ENCODE measurements around the gene SLC22A23. TPM values are rescaled to one million over a fixed set of nuclear protein-coding genes. Genes with fewer than 3 reads are reported as not detected.

The SLC22A23 gene
- total RNA-seq, 2 donors from 2014 or later, result 11.1 to 13.3 TPM

GRCh38 chr6:3278691-3279090 lies 178.2 kb downstream of the SLC22A23 start:
- no peak for TF ChIP-seq CTCF (conservative IDR thresholded peaks at IDR 0.05)

GRCh38 chr6:3277851-3278416 lies 178.9 kb downstream of the SLC22A23 start:
- 92 to 96% methylated on average over 8 to 9 of the region's 9 CpGs for WGBS, 2 experiments (ENCODE audit: insufficient coverage in 1 of 2, insufficient read length in 1 of 2)

More at GRCh38 chr6:3278691-3279090, 178.2 kb downstream of the SLC22A23 start:
- no peaks in the 10 kb centered on the region for H3K9me3 Mint-ChIP-seq
- H3K27me3 Mint-ChIP-seq (ENCODE audit: insufficient read depth), result no peaks in the 10 kb centered on the region
- H3K4me3 ChIP-seq (ENCODE audit: low read length), result no peak overlapping the region
- no peaks in the 10 kb centered on the region for H3K27me3 ChIP-seq (ENCODE audit: control insufficient read depth, insufficient read depth, low read length, poor library complexity, severe bottlenecking)
- H3K9ac ChIP-seq (ENCODE audit: extremely low read depth, low read length, poor library complexity, severe bottlenecking), result no peak overlapping the region
- H3K27ac ChIP-seq (ENCODE audit: low read depth, low read length), result no peak overlapping the region
- 89 to 93% methylated on average over 3 to 4 of the region's 4 CpGs for WGBS, 2 experiments (ENCODE audit: insufficient coverage in 1 of 2, insufficient read length in 1 of 2)
- peaks cover 5% of the 10 kb centered on the region for H3K36me3 ChIP-seq (ENCODE audit: control insufficient read depth, insufficient read depth, low read length)
- peaks cover 9% of the 10 kb centered on the region for H3K4me1 ChIP-seq (ENCODE audit: control insufficient read depth, insufficient read depth, low read length)
- H3K36me3 Mint-ChIP-seq (ENCODE audit: low read depth), result peaks cover 27% of the 10 kb centered on the region
- H3K4me3 Mint-ChIP-seq, result no peak overlapping the region
- no peak for DNase-seq
- peaks cover 9% of the 10 kb centered on the region for H3K4me1 Mint-ChIP-seq
- no peaks in the 10 kb centered on the region for H3K9me3 ChIP-seq (ENCODE audit: control insufficient read depth, low read length)
- no peak overlapping the region for H3K27ac Mint-ChIP-seq

GRCh38 chr6:3277251-3277650 lies 179.6 kb downstream of the SLC22A23 start:
- Mint-ChIP-seq H3K9me3 (no peaks in the 10 kb centered on the region), H3K27me3 (ENCODE audit: insufficient read depth) (no peaks in the 10 kb centered on the region), H3K27ac (peak overlapping the region; percentile 48), H3K4me3 (no peak overlapping the region), H3K4me1 (peaks cover 9% of the 10 kb centered on the region), H3K36me3 (ENCODE audit: low read depth) (peaks cover 22% of the 10 kb centered on the region)
- Histone ChIP-seq H3K27me3 (ENCODE audit: control insufficient read depth, insufficient read depth, low read length, poor library complexity, severe bottlenecking) (no peaks in the 10 kb centered on the region), H3K9me3 (ENCODE audit: control insufficient read depth, low read length) (no peaks in the 10 kb centered on the region), H3K4me3 (ENCODE audit: low read length) (no peak overlapping the region), H3K27ac (ENCODE audit: low read depth, low read length) (no peak overlapping the region), H3K4me1 (ENCODE audit: control insufficient read depth, insufficient read depth, low read length) (peaks cover 7% of the 10 kb centered on the region), H3K9ac (ENCODE audit: extremely low read depth, low read length, poor library complexity, severe bottlenecking) (no peak overlapping the region), H3K36me3 (ENCODE audit: control insufficient read depth, insufficient read depth, low read length) (peaks cover 10% of the 10 kb centered on the region)
- no peak for TF ChIP-seq CTCF (conservative IDR thresholded peaks at IDR 0.05)
- no peak for DNase-seq
- WGBS, 2 experiments (ENCODE audit: insufficient coverage in 1 of 2, insufficient read length in 1 of 2), result 92 to 98% methylated on average over 8 to 12 of the region's 12 CpGs

More at GRCh38 chr6:3277851-3278416, 178.9 kb downstream of the SLC22A23 start:
- peaks cover 23% of the 10 kb centered on the region for H3K36me3 Mint-ChIP-seq (ENCODE audit: low read depth)
- no peak for DNase-seq
- Histone ChIP-seq H3K4me1 (ENCODE audit: control insufficient read depth, insufficient read depth, low read length) (peaks cover 9% of the 10 kb centered on the region), H3K27ac (ENCODE audit: low read depth, low read length) (peak overlapping the region; percentile 29), H3K4me3 (ENCODE audit: low read length) (no peak overlapping the region), H3K9ac (ENCODE audit: extremely low read depth, low read length, poor library complexity, severe bottlenecking) (no peak overlapping the region), H3K36me3 (ENCODE audit: control insufficient read depth, insufficient read depth, low read length) (peaks cover 7% of the 10 kb centered on the region), H3K27me3 (ENCODE audit: control insufficient read depth, insufficient read depth, low read length, poor library complexity, severe bottlenecking) (no peaks in the 10 kb centered on the region), H3K9me3 (ENCODE audit: control insufficient read depth, low read length) (no peaks in the 10 kb centered on the region)
- H3K27ac Mint-ChIP-seq, result no peak overlapping the region
- no peak for TF ChIP-seq CTCF (conservative IDR thresholded peaks at IDR 0.05)
- H3K4me1 Mint-ChIP-seq, result peaks cover 9% of the 10 kb centered on the region
- no peak overlapping the region for H3K4me3 Mint-ChIP-seq
- H3K9me3 Mint-ChIP-seq, result no peaks in the 10 kb centered on the region
- no peaks in the 10 kb centered on the region for H3K27me3 Mint-ChIP-seq (ENCODE audit: insufficient read depth)
